Esophagus squamous epithelium (tissue), 4 donors: ENCODE data around the gene INAVA.

Source experiments
- POLR2A ChIP-seq, 4 donors: fragments of 450-650 bp; IDR thresholded peaks; one replicate each; pipeline ENCODE4 v1.6.1; 2017; ENCODE audit warnings: antibody characterized with exemption in 4 of 4, mild to moderate bottlenecking in 4 of 4, moderate library complexity in 3 of 4
- TF ChIP-seq, protein P1 (sequence below), 6 experiments: fragments of 450-650 bp in 4 of 6; fragments of 200-600 bp in 2 of 6; sonication (generic) in 2 of 6; IDR thresholded peaks; one replicate each; pipeline ENCODE4 v1.5.1; 2016 to 2019; ENCODE audit warnings: antibody characterized with exemption in 6 of 6, mild to moderate bottlenecking in 4 of 6, moderate library complexity in 4 of 6

- no peak for TF ChIP-seq POLR2A (IDR thresholded peaks at IDR 0.05)
- TF ChIP-seq, protein P1, sequence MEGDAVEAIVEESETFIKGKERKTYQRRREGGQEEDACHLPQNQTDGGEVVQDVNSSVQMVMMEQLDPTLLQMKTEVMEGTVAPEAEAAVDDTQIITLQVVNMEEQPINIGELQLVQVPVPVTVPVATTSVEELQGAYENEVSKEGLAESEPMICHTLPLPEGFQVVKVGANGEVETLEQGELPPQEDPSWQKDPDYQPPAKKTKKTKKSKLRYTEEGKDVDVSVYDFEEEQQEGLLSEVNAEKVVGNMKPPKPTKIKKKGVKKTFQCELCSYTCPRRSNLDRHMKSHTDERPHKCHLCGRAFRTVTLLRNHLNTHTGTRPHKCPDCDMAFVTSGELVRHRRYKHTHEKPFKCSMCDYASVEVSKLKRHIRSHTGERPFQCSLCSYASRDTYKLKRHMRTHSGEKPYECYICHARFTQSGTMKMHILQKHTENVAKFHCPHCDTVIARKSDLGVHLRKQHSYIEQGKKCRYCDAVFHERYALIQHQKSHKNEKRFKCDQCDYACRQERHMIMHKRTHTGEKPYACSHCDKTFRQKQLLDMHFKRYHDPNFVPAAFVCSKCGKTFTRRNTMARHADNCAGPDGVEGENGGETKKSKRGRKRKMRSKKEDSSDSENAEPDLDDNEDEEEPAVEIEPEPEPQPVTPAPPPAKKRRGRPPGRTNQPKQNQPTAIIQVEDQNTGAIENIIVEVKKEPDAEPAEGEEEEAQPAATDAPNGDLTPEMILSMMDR (IDR thresholded peaks at IDR 0.05), result no peak
Measured at GRCh38 chr1:200846398-200846797, 48.3 kb upstream of the INAVA start.
